Measurements from ENCODE around the gene TOMT. TPM values are rescaled to one million over a fixed set of nuclear protein-coding genes. Genes with fewer than 3 reads are reported as not detected.

TOMT gene
- total and polyA plus RNA-seq, 2 of the 13 experiments (the other 11 are each of a cell fraction or from before 2014, with no cell fraction given): not detected

DNA sequence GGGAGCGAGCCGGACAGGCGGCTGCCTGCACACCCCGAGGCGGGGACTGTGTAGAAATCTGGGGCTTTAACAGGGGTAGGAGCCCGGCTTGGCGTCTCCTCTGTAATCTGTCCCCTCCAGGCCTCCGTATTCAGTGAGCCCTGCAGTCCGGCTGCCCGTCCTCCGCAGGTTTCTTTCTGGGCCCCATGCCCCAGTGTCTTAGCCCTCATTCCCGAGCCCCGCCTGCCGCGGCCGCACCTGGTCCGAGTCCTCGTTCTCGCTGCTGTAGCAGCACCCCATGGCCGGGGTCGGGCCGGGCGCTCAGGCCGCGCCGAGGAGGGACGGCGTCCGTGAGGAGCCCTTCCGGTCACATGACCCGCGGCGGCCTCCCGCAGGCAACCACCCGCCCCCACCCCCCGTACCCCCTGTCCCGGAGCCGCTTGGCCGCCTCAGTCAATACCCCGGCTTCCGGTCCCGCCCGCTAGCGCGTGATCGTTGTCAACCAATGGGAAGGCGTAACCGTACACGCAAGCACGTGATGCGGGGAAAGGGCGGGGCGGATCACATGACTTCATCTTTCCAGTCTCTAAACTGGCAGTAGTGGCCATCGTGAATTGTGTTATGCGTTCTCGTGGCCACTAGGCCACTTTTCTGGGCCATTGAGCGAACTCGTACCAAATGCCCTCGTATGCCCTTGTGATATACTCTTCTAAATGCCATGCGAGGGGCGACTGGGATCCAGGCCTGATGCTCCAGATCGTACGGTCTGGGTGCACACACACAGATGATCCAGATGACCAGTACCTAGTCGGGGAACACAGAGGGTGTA, 2.6 kb upstream of the TOMT start, which contains the start of gene LAMTOR1 (continued):
- TF ChIP-seq ZBTB38 (CRISPR knock-in tag; IDR thresholded peaks at IDR 0.05) (peak; percentile 88), SMC3 (IDR thresholded peaks at IDR 0.05; ENCODE audit: low read length) (no peak; the same call in 1 of the 2 replicates), ZNF776 (CRISPR knock-in tag; IDR thresholded peaks at IDR 0.05) (peak; percentile 88), SP5 (CRISPR knock-in tag; IDR thresholded peaks at IDR 0.05; ENCODE audit: borderline replicate concordance, low read depth) (peak; percentile 71), ZNF766 (CRISPR knock-in tag; IDR thresholded peaks at IDR 0.05; ENCODE audit: borderline replicate concordance) (peak; percentile 18; the same call in 1 of the 2 replicates), HOXA9 (CRISPR knock-in tag; IDR thresholded peaks at IDR 0.05; ENCODE audit: borderline replicate concordance) (peak; percentile 32; the same call in 1 of the 2 replicates), YY1 (IDR thresholded peaks at IDR 0.05; ENCODE audit: insufficient read depth, insufficient replicate concordance, low read depth, low read length) (peak; percentile 49)
- TF ChIP-seq, protein P1, sequence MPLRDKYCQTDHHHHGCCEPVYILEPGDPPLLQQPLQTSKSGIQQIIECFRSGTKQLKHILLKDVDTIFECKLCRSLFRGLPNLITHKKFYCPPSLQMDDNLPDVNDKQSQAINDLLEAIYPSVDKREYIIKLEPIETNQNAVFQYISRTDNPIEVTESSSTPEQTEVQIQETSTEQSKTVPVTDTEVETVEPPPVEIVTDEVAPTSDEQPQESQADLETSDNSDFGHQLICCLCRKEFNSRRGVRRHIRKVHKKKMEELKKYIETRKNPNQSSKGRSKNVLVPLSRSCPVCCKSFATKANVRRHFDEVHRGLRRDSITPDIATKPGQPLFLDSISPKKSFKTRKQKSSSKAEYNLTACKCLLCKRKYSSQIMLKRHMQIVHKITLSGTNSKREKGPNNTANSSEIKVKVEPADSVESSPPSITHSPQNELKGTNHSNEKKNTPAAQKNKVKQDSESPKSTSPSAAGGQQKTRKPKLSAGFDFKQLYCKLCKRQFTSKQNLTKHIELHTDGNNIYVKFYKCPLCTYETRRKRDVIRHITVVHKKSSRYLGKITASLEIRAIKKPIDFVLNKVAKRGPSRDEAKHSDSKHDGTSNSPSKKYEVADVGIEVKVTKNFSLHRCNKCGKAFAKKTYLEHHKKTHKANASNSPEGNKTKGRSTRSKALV (CRISPR knock-in tag; IDR thresholded peaks at IDR 0.05): 0 out of 2 replicates have a peak, but pooled peaks have one; percentile 2
- TF ChIP-seq, protein P2, sequence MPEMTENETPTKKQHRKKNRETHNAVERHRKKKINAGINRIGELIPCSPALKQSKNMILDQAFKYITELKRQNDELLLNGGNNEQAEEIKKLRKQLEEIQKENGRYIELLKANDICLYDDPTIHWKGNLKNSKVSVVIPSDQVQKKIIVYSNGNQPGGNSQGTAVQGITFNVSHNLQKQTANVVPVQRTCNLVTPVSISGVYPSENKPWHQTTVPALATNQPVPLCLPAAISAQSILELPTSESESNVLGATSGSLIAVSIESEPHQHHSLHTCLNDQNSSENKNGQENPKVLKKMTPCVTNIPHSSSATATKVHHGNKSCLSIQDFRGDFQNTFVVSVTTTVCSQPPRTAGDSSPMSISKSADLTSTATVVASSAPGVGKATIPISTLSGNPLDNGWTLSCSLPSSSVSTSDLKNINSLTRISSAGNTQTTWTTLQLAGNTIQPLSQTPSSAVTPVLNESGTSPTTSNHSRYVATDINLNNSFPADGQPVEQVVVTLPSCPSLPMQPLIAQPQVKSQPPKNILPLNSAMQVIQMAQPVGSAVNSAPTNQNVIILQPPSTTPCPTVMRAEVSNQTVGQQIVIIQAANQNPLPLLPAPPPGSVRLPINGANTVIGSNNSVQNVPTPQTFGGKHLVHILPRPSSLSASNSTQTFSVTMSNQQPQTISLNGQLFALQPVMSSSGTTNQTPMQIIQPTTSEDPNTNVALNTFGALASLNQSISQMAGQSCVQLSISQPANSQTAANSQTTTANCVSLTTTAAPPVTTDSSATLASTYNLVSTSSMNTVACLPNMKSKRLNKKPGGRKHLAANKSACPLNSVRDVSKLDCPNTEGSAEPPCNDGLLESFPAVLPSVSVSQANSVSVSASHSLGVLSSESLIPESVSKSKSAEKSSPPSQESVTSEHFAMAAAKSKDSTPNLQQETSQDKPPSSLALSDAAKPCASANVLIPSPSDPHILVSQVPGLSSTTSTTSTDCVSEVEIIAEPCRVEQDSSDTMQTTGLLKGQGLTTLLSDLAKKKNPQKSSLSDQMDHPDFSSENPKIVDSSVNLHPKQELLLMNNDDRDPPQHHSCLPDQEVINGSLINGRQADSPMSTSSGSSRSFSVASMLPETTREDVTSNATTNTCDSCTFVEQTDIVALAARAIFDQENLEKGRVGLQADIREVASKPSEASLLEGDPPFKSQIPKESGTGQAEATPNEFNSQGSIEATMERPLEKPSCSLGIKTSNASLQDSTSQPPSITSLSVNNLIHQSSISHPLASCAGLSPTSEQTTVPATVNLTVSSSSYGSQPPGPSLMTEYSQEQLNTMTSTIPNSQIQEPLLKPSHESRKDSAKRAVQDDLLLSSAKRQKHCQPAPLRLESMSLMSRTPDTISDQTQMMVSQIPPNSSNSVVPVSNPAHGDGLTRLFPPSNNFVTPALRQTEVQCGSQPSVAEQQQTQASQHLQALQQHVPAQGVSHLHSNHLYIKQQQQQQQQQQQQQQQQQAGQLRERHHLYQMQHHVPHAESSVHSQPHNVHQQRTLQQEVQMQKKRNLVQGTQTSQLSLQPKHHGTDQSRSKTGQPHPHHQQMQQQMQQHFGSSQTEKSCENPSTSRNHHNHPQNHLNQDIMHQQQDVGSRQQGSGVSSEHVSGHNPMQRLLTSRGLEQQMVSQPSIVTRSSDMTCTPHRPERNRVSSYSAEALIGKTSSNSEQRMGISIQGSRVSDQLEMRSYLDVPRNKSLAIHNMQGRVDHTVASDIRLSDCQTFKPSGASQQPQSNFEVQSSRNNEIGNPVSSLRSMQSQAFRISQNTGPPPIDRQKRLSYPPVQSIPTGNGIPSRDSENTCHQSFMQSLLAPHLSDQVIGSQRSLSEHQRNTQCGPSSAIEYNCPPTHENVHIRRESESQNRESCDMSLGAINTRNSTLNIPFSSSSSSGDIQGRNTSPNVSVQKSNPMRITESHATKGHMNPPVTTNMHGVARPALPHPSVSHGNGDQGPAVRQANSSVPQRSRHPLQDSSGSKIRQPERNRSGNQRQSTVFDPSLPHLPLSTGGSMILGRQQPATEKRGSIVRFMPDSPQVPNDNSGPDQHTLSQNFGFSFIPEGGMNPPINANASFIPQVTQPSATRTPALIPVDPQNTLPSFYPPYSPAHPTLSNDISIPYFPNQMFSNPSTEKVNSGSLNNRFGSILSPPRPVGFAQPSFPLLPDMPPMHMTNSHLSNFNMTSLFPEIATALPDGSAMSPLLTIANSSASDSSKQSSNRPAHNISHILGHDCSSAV (CRISPR knock-in tag; IDR thresholded peaks at IDR 0.05; ENCODE audit: borderline replicate concordance): 0 out of 2 replicates have a peak, but pooled peaks have one; percentile 28
- TF ChIP-seq, protein P3, sequence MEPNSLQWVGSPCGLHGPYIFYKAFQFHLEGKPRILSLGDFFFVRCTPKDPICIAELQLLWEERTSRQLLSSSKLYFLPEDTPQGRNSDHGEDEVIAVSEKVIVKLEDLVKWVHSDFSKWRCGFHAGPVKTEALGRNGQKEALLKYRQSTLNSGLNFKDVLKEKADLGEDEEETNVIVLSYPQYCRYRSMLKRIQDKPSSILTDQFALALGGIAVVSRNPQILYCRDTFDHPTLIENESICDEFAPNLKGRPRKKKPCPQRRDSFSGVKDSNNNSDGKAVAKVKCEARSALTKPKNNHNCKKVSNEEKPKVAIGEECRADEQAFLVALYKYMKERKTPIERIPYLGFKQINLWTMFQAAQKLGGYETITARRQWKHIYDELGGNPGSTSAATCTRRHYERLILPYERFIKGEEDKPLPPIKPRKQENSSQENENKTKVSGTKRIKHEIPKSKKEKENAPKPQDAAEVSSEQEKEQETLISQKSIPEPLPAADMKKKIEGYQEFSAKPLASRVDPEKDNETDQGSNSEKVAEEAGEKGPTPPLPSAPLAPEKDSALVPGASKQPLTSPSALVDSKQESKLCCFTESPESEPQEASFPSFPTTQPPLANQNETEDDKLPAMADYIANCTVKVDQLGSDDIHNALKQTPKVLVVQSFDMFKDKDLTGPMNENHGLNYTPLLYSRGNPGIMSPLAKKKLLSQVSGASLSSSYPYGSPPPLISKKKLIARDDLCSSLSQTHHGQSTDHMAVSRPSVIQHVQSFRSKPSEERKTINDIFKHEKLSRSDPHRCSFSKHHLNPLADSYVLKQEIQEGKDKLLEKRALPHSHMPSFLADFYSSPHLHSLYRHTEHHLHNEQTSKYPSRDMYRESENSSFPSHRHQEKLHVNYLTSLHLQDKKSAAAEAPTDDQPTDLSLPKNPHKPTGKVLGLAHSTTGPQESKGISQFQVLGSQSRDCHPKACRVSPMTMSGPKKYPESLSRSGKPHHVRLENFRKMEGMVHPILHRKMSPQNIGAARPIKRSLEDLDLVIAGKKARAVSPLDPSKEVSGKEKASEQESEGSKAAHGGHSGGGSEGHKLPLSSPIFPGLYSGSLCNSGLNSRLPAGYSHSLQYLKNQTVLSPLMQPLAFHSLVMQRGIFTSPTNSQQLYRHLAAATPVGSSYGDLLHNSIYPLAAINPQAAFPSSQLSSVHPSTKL (CRISPR knock-in tag; IDR thresholded peaks at IDR 0.05): peak; percentile 43

Measured in HepG2 (cell line).